Activated CD8-positive, alpha-beta T cell treated with anti-CD3 and anti-CD28 coated beads for 36 hours (primary cell): Measurements from ENCODE around the gene PDLIM7. TPM values are rescaled to one million over a fixed set of nuclear protein-coding genes. Genes with fewer than 3 reads are reported as not detected.

Experiments used
- ATAC-seq: fragments of 200-7000 bp; cut with Tn5 transposase; one replicate; pipeline ENCODE4 v1.10.0; 2021; ENCODE audit warnings: mild to moderate bottlenecking, moderate library complexity
- CTCF ChIA-PET: fragments of 350-600 bp; sonication (Branson Sonifier 250); formaldehyde crosslinking; loops from one replicate; lab custom pipeline; 2021; ENCODE audit warnings: antibody characterized with exemption; lab: Charles Lee
- POLR2A ChIA-PET: fragments of 350-600 bp; sonication (Branson Sonifier 250); formaldehyde crosslinking; loops from one replicate; lab custom pipeline; 2021; ENCODE audit warnings: antibody characterized with exemption; lab: Charles Lee
- DNase-seq: peaks from one replicate; pipeline ENCODE4 v3.0.0-alpha.2; 2020
- H3K27ac Mint-ChIP-seq: one replicate; pipeline ENCODE4 v1.8.0; 2021; ENCODE audit warnings: mild to moderate bottlenecking, mixed read lengths
- H3K27me3 Mint-ChIP-seq: one replicate; pipeline ENCODE4 v1.8.0; 2021; ENCODE audit warnings: mixed read lengths
- H3K36me3 Mint-ChIP-seq: one replicate; pipeline ENCODE4 v1.8.0; 2021; ENCODE audit warnings: low read depth, mixed read lengths
- H3K4me1 Mint-ChIP-seq: one replicate; pipeline ENCODE4 v1.8.0; 2021; ENCODE audit warnings: low read depth, mixed read lengths
- H3K4me3 Mint-ChIP-seq: one replicate; pipeline ENCODE4 v1.8.0; 2021; ENCODE audit warnings: mild to moderate bottlenecking, moderate library complexity, mixed read lengths
- H3K9me3 Mint-ChIP-seq: one replicate; pipeline ENCODE4 v1.8.0; 2021; ENCODE audit warnings: mixed read lengths
- CTCF ChIP-seq: fragments of 200-600 bp; IDR thresholded peaks from one replicate; pipeline ENCODE4 v1.8.0; 2022; ENCODE audit warnings: antibody characterized with exemption, mild to moderate bottlenecking
- intact Hi-C: fragments of 100-400 bp; cut with micrococcal nuclease; formaldehyde crosslinking; loops from one replicate; pipeline ENCODE4 v1.10.0; 2022
- total RNA-seq, 2 experiments: library from RNA; stranded (reverse); gene quantifications; one replicate each; pipeline ENCODE4 v1.2.3, GENCODE V29; 2021

Gene PDLIM7
- total RNA-seq, 2 experiments from 2014 or later, result 68.4 to 73.0 TPM

GRCh38 chr5:177434437-177434836 lies 63.0 kb downstream of the PDLIM7 start:
- H3K9me3 Mint-ChIP-seq, result no peaks in the 10 kb centered on the region
- H3K4me3 Mint-ChIP-seq, result peak overlapping the region; percentile 33
- peaks cover 84% of the 10 kb centered on the region for H3K36me3 Mint-ChIP-seq
- POLR2A ChIA-PET, result interaction anchor here (0.7 to 15.2 kb wide), 10 partner anchors 12 to 71 kb away, joined by 3 to 606 read pairs (median 5); partner anchors contain the start of gene PRR7
- DNase-seq (peak; percentile 76), ATAC-seq (peak; percentile 64)
- no peaks in the 10 kb centered on the region for H3K27me3 Mint-ChIP-seq
- peaks cover 71% of the 10 kb centered on the region for H3K4me1 Mint-ChIP-seq
- intact Hi-C loops, result no loop called here
- CTCF ChIA-PET, result interaction anchor here (1.2 to 7.0 kb wide), 5 partner anchors 19 to 116 kb away, joined by 3 to 71 read pairs (median 53); no protein-coding TSS in a partner anchor
- no peak for TF ChIP-seq CTCF
- peak overlapping the region; percentile 88 for H3K27ac Mint-ChIP-seq

GRCh38 chr5:177433658-177434217 lies 63.7 kb downstream of the PDLIM7 start:
- TF ChIP-seq CTCF, result no peak
- H3K27me3 Mint-ChIP-seq, result no peaks in the 10 kb centered on the region
- no peaks in the 10 kb centered on the region for H3K9me3 Mint-ChIP-seq
- peak overlapping the region; percentile 98 for H3K27ac Mint-ChIP-seq
- no peak overlapping the region for H3K4me3 Mint-ChIP-seq
- peaks cover 74% of the 10 kb centered on the region for H3K4me1 Mint-ChIP-seq
- CTCF ChIA-PET, result interaction anchor here (1.2 to 7.0 kb wide), 5 partner anchors 20 to 115 kb away, joined by 3 to 71 read pairs (median 53); no protein-coding TSS in a partner anchor
- DNase-seq (no peak), ATAC-seq (no peak)
- H3K36me3 Mint-ChIP-seq, result peaks cover 87% of the 10 kb centered on the region
- POLR2A ChIA-PET, result interaction anchor here (0.7 to 15.2 kb wide), 8 partner anchors 12 to 44 kb away, joined by 3 to 606 read pairs (median 8); partner anchors contain the start of gene PRR7
- intact Hi-C loops, result no loop called here

Other genes starting within 250 kb of the PDLIM7 start
- 10 to 100 TPM; 26.6 TPM for gene RAB24, start 193.9 kb downstream of the PDLIM7 start, total RNA-seq
- gene PRELID1, start 193.8 kb downstream of the PDLIM7 start, total RNA-seq, result 100 to 1,000 TPM; 222 to 233 TPM
- gene MXD3, start 185.7 kb downstream of the PDLIM7 start, total RNA-seq, result 10 to 100 TPM; 19.3 to 25.1 TPM
- 10 to 100 TPM; 79.9 to 87.5 TPM for gene LMAN2, start 145.9 kb downstream of the PDLIM7 start, total RNA-seq
- 10 to 100 TPM; 50.4 to 52.5 TPM for gene RGS14, start 139.7 kb downstream of the PDLIM7 start, total RNA-seq
- under 1 TPM; 0.29 to 0.43 TPM for gene SLC34A1, start 113.2 kb downstream of the PDLIM7 start, total RNA-seq
- not detected for gene PFN3, start 96.9 kb downstream of the PDLIM7 start, total RNA-seq
- 1 to 10 TPM; 7.9 TPM for gene F12, start 88.0 kb downstream of the PDLIM7 start, total RNA-seq
- gene GRK6, start 70.9 kb downstream of the PDLIM7 start, total RNA-seq, result 100 to 1,000 TPM; 133 to 137 TPM
- 10 to 100 TPM; 32.6 to 36.4 TPM for gene PRR7, start 50.8 kb downstream of the PDLIM7 start, total RNA-seq
- 100 to 1,000 TPM; 101 to 105 TPM for gene DBN1, start 24.0 kb downstream of the PDLIM7 start, total RNA-seq
- 1 to 10 TPM; 7.4 to 8.0 TPM for gene DOK3, start 12.2 kb upstream of the PDLIM7 start, total RNA-seq
- gene DDX41, start 19.4 kb upstream of the PDLIM7 start, total RNA-seq, result 100 to 1,000 TPM; 226 to 228 TPM
- gene FAM193B, start 57.0 kb upstream of the PDLIM7 start, total RNA-seq, result 10 to 100 TPM; 71.4 to 76.7 TPM
- 100 to 1,000 TPM; 118 to 120 TPM for gene TMED9, start 94.6 kb upstream of the PDLIM7 start, total RNA-seq
- 10 to 100 TPM; 19.3 to 21.9 TPM for gene B4GALT7, start 102.5 kb upstream of the PDLIM7 start, total RNA-seq